Right forelimb (tissue), 1 donor: Measurements from ENCODE around the gene STAT1.
"Not testable (repeated sequence)": the region's sequence is repeated elsewhere in the genome, so short reads cannot be mapped to it uniquely, and the experiment has no call there.

Experiments
- DNase-seq: peaks from one replicate; pipeline ENCODE4 v3.0.0-alpha.2; 2018

The STAT1 gene

GRCh38 chr2:191003405-191004309 lies 10.3 kb downstream of the STAT1 start:
- DNase-seq, result no peak

DNA sequence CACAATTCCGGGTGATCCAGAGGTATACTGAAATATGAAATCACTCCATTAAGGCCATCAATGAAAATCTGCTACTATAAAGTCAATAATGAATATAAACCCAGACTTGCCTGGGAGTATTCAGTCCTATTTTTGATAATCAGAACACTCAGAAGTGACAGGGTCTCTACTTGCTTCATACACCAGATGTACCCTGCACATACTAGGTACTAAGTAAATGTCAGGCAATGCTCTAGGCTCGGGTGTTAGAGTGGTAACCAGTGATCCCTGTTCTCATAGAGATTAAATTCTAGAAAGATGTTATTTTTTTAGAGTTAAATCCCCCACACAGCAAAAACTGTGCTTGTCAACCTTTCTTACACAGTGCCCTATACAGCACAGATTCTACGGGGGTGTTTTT lies 12.3 kb downstream of the STAT1 start:
- DNase-seq, result no peak

DNA sequence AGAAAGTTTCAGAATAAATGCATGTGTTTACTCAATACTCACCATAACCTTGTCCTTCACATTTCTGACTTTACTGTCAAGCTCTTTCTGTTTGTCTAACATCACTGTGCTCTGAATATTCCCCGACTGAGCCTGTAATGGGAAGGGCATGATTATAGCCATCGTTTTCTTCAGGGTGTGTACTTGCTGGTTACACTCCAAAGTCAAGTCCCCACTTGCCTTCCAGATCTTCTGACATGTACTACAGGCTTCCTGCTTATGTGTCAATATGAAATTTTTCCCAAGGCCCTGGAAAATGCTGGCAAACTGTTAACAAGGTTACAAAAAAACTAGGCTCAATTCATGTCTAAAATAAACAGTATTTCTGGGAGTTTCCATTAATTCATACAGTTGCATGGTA lies 12.9 kb downstream of the STAT1 start:
- DNase-seq, result no peak

GRCh38 chr2:190999949-191000665 lies 13.9 kb downstream of the STAT1 start:
- DNase-seq, result no peak

DNA sequence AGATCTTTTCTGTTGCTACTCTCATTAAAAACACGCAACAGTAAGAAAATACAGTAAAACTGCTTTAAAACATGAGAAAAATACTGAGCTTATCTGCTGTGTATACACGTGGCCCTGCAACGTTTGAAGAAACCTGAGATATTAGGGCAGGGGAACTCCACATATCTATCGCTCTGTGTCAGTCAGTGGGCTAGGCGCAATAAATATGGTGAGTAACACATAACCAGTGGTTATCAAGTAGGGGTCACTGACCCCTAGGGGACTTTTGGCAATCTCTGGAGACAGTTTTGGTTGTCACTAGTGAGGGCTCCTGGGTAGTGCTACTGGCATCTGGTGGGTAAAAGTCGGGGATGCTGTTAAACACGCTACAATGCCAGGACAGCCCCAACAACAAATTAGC lies 14.9 kb downstream of the STAT1 start:
- DNase-seq, result no peak

- DNase-seq, result no peak
These were observed 16.4 kb downstream of the STAT1 start for GRCh38 chr2:190997526-190998113.

DNA sequence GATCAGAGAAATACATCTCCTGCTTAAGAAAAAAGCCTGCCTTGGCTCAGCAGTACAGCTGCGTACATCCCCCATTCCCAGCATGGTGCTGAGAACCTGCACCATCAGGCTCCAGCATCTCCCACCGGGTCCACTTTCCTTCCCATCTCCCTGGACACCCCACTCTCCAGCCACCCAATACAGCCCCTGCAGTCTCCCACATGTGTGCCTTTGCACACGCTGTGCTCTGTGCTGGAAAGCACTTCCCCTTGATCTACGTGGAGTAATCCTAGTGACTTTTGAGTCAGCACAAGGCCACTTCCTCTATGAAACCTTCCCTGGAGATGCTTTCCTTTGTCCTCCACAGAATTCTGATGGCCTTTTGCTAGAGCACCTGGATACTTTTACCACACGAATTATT lies 17.0 kb downstream of the STAT1 start:
- no peak for DNase-seq

GRCh38 chr2:190996338-190996946 lies 17.5 kb downstream of the STAT1 start:
- no peak for DNase-seq

DNA sequence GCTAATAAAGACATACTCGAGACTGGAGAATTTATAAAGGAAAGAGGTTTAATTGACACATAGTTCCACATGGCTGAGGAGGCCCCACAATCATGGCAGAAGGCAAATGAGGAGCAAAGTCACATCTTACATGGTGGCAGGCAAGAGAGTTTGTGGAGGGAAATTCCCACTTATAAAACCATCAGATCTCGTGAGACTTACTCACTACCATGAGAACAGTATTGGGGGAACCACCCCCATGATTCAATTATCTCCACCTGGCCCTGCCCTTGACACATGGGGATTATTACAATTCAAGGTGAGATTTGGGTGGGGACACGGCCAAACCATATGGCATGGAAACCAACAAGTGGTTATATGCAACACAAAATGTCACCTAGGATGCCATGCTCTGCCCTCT lies 18.7 kb downstream of the STAT1 start:
- not testable (repeated sequence) for DNase-seq

DNA sequence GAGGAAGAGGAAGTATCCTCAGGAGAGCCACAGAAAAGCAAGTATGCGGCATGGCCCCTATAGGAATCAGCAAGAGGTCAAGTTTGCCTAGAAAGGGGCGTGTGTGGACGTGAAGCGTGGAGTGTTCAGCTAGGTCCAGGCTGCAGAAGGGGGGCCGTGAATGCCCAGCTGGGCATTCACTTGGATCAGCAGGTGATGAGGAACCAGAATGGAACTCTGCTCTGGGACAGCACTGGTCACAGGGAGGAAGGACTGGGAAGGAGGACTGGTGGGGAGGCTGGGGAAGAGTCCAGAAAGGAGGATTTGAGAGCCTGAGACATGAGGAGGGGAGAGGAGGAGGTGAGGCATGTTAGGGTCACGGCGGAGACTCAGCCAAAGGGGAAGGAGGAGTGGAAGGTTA lies 19.8 kb downstream of the STAT1 start:
- DNase-seq, result no peak

GRCh38 chr2:190993292-190993643 lies 20.7 kb downstream of the STAT1 start:
- DNase-seq, result no peak

GRCh38 chr2:190990132-190990531 lies 23.8 kb downstream of the STAT1 start:
- DNase-seq, result no peak

DNA sequence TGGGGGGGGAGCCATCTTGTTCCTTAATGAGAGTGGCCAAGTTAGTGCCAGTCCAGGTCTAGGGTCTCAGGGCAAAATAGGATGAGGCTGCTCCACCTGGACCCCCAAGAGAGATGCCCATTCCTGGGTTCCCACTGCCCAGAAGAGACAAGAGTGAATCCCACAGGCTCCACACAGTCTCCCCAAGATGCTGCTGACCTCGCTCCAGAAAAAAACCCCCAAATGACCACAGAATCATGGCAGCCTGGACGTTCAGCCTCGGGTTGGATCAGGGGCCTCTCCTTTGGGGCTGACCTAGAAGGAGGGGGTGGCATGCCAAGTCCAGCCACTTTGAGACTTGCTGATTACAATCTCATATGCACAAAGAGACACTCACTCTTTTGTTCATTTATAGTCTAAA lies 25.1 kb downstream of the STAT1 start:
- DNase-seq, result no peak

DNA sequence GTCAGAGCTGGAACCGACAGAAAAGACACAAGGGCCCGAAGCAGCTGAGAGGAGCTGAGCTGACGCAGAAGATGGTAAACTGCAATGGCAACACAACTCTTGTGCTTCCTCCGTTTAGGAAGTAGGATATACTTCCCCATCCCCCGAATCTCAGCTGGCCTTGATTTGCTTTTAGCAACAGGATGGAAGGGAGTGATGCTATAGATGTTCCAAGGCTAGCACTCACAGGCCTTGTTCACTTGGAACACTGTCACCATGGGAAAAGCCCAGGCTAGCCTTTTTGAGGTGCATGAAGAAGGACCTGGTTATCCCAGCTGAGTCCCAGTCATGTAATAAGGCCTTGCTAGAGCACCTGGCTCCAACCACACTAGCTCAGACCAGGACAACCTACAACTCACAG lies 26.0 kb downstream of the STAT1 start:
- DNase-seq, result no peak

- no peak for DNase-seq
These were observed 26.9 kb downstream of the STAT1 start for GRCh38 chr2:190987116-190987515.

- DNase-seq, result no peak
These were observed 27.6 kb downstream of the STAT1 start for GRCh38 chr2:190986221-190986953.

GRCh38 chr2:190984595-190984994 lies 29.4 kb downstream of the STAT1 start:
- no peak for DNase-seq

GRCh38 chr2:190982262-190983034 lies 31.5 kb downstream of the STAT1 start:
- no peak for DNase-seq

DNA sequence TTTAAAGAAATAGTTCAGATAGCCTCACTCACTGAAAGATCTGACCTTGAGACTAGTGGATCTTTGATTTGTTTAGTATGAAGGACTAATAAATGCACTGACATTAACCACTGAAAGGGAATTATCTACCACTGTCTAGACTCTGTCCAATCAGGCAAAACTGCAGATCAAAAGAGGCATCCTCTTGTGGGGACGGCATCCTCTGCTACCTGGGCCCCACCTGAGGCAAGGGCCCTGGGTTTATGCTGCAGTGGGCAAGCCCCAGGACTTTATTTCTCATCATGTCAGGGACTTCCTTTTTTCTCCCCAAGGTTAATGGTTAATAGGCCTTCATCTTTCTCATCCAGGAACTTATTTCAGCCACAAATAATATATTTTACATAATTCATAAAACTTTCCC lies 32.2 kb downstream of the STAT1 start:
- no peak for DNase-seq

DNA sequence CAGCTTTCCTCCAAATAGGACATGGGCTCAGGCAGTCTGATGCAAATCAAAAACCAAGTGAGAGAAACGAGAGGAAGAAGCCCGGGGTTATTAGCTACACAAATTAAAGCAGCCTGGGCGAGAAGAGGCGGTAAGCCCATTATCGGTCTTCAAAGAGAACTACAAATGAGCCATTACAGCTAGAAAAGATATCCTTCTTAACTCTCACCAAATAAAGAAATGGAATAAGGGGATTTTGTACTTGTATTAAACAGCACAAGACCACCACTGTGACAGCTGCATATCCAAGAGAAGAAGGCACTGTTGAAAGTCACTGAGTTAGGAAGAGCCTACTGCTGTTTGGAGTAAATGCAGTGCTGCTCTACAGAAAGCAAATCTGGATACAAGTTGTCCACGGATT lies 32.6 kb downstream of the STAT1 start:
- no peak for DNase-seq

- DNase-seq, result no peak
These were observed 33.3 kb downstream of the STAT1 start for GRCh38 chr2:190980630-190981209.
